GM11168 (cell line): ENCODE data around the gene ARAP3.

ENCODE experiments used
- in situ Hi-C: fragments of 300-500 bp; cut with MboI; formaldehyde crosslinking; loops from one replicate; pipeline ENCODE4 v1.12.0; 2022; ENCODE audit warnings: low sequenced_read_pairs; ENCODE audit not compliant: unreplicated experiment

Gene ARAP3

GRCh38 chr5:141675672-141676071 is 6.4 kb downstream of the ARAP3 start:
- in situ Hi-C loops, result loop anchor here (25.0 kb wide), 1 partner anchor 462 kb away; no protein-coding TSS in a partner anchor

GRCh38 chr5:141674747-141675146 is 7.3 kb downstream of the ARAP3 start:
- in situ Hi-C loops, result loop anchor here (25.0 kb wide), 1 partner anchor 463 kb away; no protein-coding TSS in a partner anchor

GRCh38 chr5:141672841-141673813 is 8.9 kb downstream of the ARAP3 start:
- in situ Hi-C loops, result no loop called here

- in situ Hi-C loops, result no loop called here
Measured at GRCh38 chr5:141672071-141672840, 9.8 kb downstream of the ARAP3 start.

GRCh38 chr5:141669520-141669919 is 12.5 kb downstream of the ARAP3 start:
- in situ Hi-C loops, result no loop called here

GRCh38 chr5:141668601-141669265 is 13.3 kb downstream of the ARAP3 start:
- in situ Hi-C loops, result no loop called here

GRCh38 chr5:141665995-141666940 is 15.8 kb downstream of the ARAP3 start:
- in situ Hi-C loops, result no loop called here

GRCh38 chr5:141664733-141665461 is 17.1 kb downstream of the ARAP3 start:
- in situ Hi-C loops, result no loop called here

- in situ Hi-C loops, result no loop called here
Measured at GRCh38 chr5:141663506-141663905, 18.5 kb downstream of the ARAP3 start.

- in situ Hi-C loops, result no loop called here
Measured at GRCh38 chr5:141662028-141662427, 20.0 kb downstream of the ARAP3 start.

- in situ Hi-C loops, result no loop called here
Measured at GRCh38 chr5:141657937-141658545, 24.0 kb downstream of the ARAP3 start.

GRCh38 chr5:141657404-141657803 is 24.6 kb downstream of the ARAP3 start:
- in situ Hi-C loops, result no loop called here

GRCh38 chr5:141656396-141656795 is 25.6 kb downstream of the ARAP3 start:
- in situ Hi-C loops, result no loop called here

GRCh38 chr5:141655020-141655419 is 27.0 kb downstream of the ARAP3 start:
- in situ Hi-C loops, result no loop called here

GRCh38 chr5:141654298-141654697 is 27.7 kb downstream of the ARAP3 start:
- in situ Hi-C loops, result no loop called here

GRCh38 chr5:141651728-141652105 is 30.3 kb downstream of the ARAP3 start:
- in situ Hi-C loops, result no loop called here

- in situ Hi-C loops, result no loop called here
Measured at GRCh38 chr5:141650851-141651727, 30.9 kb downstream of the ARAP3 start, which contains the start of gene FCHSD1. Gene FCHSD1 (minus strand): TSS chr5:141651418. CDS start chr5:141651368, 50 bp downstream.
